Stimulated activated CD4-positive, alpha-beta T cell treated with anti-CD3 and anti-CD28 coated beads, Interleukin-1b, Interleukin-23, amount 100 ng/mL, for 1 hour (primary cell): ENCODE results near the gene TNFRSF12A.

ENCODE experiments used
- DNase-seq, 2 donors: peaks; one replicate each; pipeline ENCODE4 v3.0.0-alpha.2; 2020; ENCODE audit warnings: low read depth in 2 of 2

TNFRSF12A gene

GRCh38 chr16:2986623-2987188 lies 33.5 kb upstream of the TNFRSF12A start:
- no peak for DNase-seq

- no peak for DNase-seq
Observed at GRCh38 chr16:2987286-2987685, 32.9 kb upstream of the TNFRSF12A start.

GRCh38 chr16:2987833-2988232 lies 32.3 kb upstream of the TNFRSF12A start:
- DNase-seq = no peak

GRCh38 chr16:2988590-2989099 lies 31.5 kb upstream of the TNFRSF12A start:
- DNase-seq = no peak

- no peak for DNase-seq
Observed at GRCh38 chr16:2990891-2991290, 29.3 kb upstream of the TNFRSF12A start.

GRCh38 chr16:2991566-2992261 lies 28.5 kb upstream of the TNFRSF12A start:
- no peak for DNase-seq

GRCh38 chr16:2992383-2993081 lies 27.6 kb upstream of the TNFRSF12A start:
- no peak for DNase-seq

- DNase-seq = no peak
Observed at GRCh38 chr16:2996298-2996697, 23.9 kb upstream of the TNFRSF12A start.

- no peak for DNase-seq
Observed at GRCh38 chr16:2999929-3000328, 20.2 kb upstream of the TNFRSF12A start.

- DNase-seq = no peak
Observed at GRCh38 chr16:3000540-3000939, 19.6 kb upstream of the TNFRSF12A start.

- no peak for DNase-seq
Observed at GRCh38 chr16:3001316-3001715, 18.9 kb upstream of the TNFRSF12A start.

GRCh38 chr16:3003582-3004270 lies 16.4 kb upstream of the TNFRSF12A start:
- peak; percentile 85 to 93 for DNase-seq

- DNase-seq = no peak
Observed at GRCh38 chr16:3004319-3004718, 15.8 kb upstream of the TNFRSF12A start.

GRCh38 chr16:3004781-3005284 lies 15.3 kb upstream of the TNFRSF12A start:
- no peak for DNase-seq

GRCh38 chr16:3007059-3007956 lies 12.9 kb upstream of the TNFRSF12A start:
- DNase-seq = no peak

- no peak for DNase-seq
Observed at GRCh38 chr16:3007957-3008689, 12.0 kb upstream of the TNFRSF12A start.

GRCh38 chr16:3008690-3009037 lies 11.5 kb upstream of the TNFRSF12A start:
- no peak for DNase-seq

- DNase-seq = no peak
Observed at GRCh38 chr16:3009568-3010390, 10.4 kb upstream of the TNFRSF12A start.

- DNase-seq = no peak
Observed at GRCh38 chr16:3010510-3010909, 9.7 kb upstream of the TNFRSF12A start.

GRCh38 chr16:3012246-3012645 lies 7.9 kb upstream of the TNFRSF12A start:
- no peak for DNase-seq
